ENCODE results near the gene ALB. TPM values are rescaled to one million over a fixed set of nuclear protein-coding genes. Genes with fewer than 3 reads are reported as not detected.

The ALB gene
- total and polyA plus RNA-seq, 2 of the 8 experiments (the other 6 are each of a cell fraction or from before 2014, with no cell fraction given) = 0.12 TPM; not detected in 1

DNA sequence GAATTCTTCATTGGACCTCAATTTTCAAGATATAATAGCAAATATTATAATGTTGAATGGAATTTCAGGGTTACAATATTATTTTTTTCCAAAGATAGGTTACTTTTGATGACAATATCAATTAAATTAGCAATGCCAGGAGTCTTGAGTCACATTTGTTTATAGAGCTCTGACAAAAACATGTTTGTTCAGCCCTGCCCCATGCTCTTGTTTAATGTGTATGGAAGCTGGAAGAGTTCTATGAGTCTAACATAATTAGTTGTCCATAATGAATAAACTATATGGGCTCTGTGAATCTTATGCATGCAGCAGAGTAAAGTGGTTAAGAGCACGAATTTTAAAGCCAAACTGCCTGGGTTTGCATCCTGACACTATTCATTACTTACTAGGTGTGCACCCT is 22.9 kb upstream of the ALB start (continued):
- TF ChIP-seq TAF1 (IDR thresholded peaks at IDR 0.05; ENCODE audit: low read depth, low read length) (no peak), CBX5 (IDR thresholded peaks at IDR 0.05; ENCODE audit: low read depth, low read length) (no peak)

All from H1 (cell line).